Thyroid gland (tissue), 4 donors: ENCODE results near the gene XCR1. TPM values are rescaled to one million over a fixed set of nuclear protein-coding genes. Genes with fewer than 3 reads are reported as not detected.

Experiments
- DNase-seq, 2 donors: peaks; one replicate each; pipeline ENCODE4 v3.0.0-alpha.2; 2019
- H3K27ac ChIP-seq, 3 donors: fragments of 200-600 bp; sonication (generic); 1 replicate in 2 of 3; 2 replicates in 1 of 3; pipeline ENCODE4 v1.5.1; 2016 to 2019; ENCODE audit warnings: mild to moderate bottlenecking in 1 of 3, moderate library complexity in 1 of 3
- H3K27me3 ChIP-seq: fragments of 200-600 bp; sonication (generic); one replicate; pipeline ENCODE4 v1.5.1; 2019
- H3K36me3 ChIP-seq, 2 donors: fragments of 200-600 bp; sonication (generic); one replicate each; pipeline ENCODE4 v1.5.1; 2016 to 2019
- H3K4me1 ChIP-seq, 2 donors: fragments of 200-600 bp; sonication (generic); one replicate each; pipeline ENCODE4 v1.5.1; 2017 to 2019
- H3K4me3 ChIP-seq, 3 donors: fragments of 200-600 bp; sonication (generic); replicated peaks in 1 of 3; 1 replicate in 2 of 3; 2 replicates in 1 of 3; pipeline ENCODE4 v1.5.1; 2016; ENCODE audit warnings: mild to moderate bottlenecking in 1 of 3
- H3K9me3 ChIP-seq: fragments of 200-600 bp; sonication (generic); one replicate; pipeline ENCODE4 v1.5.1; 2017
- CTCF ChIP-seq, 6 experiments: fragments of 200-600 bp in 3 of 6; fragments of 450-650 bp in 3 of 6; sonication (generic) in 3 of 6; IDR thresholded peaks; one replicate each; pipeline ENCODE4 v1.5.1; 2016 to 2019; ENCODE audit warnings: antibody characterized with exemption in 6 of 6, mild to moderate bottlenecking in 2 of 6, inconsistent platforms in 1 of 6, moderate library complexity in 1 of 6
- POLR2A ChIP-seq, 2 donors: fragments of 450-650 bp; IDR thresholded peaks; one replicate each; pipeline ENCODE4 v1.6.1; 2017; ENCODE audit warnings: antibody characterized with exemption in 2 of 2, mild to moderate bottlenecking in 2 of 2, moderate library complexity in 1 of 2
- WGBS, 2 donors: methylation state at CpG; one replicate each; pipeline ENCODE4 v1.1.5; 2017; 5-methylcytosine and 5-hydroxymethylcytosine counted together
- intact Hi-C: fragments of 100-400 bp; cut with DNase I; formaldehyde crosslinking; loops from one replicate; pipeline ENCODE4 v1.15.1; 2023
- total RNA-seq, 4 donors: library from RNA; depleted of rRNA; stranded (reverse); fragments of >200 nt; gene quantifications; one replicate each; pipeline ENCODE4 v1.2.3, GENCODE V29; 2016

XCR1 gene
- total RNA-seq, 4 donors from 2014 or later = not detected

DNA sequence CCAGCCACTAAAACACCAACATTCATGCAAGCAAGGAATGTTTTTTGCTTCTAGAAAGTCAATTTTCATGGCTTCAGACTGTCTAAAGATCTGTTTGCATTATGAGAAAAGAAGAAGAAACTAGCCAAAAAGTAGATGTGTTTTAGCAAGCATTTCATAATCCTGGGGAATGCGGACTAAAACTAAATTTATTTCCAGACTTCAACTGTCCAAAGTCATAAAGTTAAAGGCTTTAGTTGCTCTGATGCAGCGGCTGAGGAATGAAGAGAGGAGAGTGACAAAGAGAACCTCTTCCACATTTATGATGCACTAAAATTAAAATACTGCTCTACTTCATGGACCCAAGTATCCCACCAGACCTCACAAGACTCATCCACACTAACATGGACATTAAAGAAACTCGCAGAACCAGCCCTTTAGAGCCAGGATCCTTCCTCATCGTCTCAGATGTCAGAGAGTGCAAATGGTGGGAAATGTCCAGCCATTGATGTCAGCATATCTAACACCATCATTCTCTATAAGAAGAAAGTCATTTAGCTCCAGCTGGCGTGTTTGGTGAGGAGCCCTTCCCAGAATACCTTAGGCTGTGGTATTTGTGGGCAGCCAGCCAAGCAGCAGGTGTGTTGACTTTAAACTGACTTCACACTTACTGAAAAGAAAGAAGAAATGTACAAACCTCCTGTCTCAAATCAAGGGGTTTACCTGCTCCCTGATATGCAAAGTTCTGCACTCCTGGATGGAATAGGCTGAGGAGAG, 49.1 kb downstream of the XCR1 start:
- H3K36me3 ChIP-seq = peaks cover 14 to 27% of the 10 kb centered on the region in 2 donors
- H3K27me3 ChIP-seq = no peaks in the 10 kb centered on the region
- no peak overlapping the region for H3K4me3 ChIP-seq
- peak overlapping the region; percentile 58 to 75 (median 71) for H3K27ac ChIP-seq
- no peaks in the 10 kb centered on the region for H3K9me3 ChIP-seq
- intact Hi-C loops = no loop called here
- peaks cover 37 to 51% of the 10 kb centered on the region in 2 donors for H3K4me1 ChIP-seq
- 65 to 67% methylated on average over 5 of the region's 5 CpGs for WGBS, 2 donors
- peak; percentile 95 to 97 for DNase-seq
- no peak for TF ChIP-seq POLR2A (IDR thresholded peaks at IDR 0.05)
- no peak for TF ChIP-seq CTCF (IDR thresholded peaks at IDR 0.05)

- Histone ChIP-seq H3K27ac (peak overlapping the region in 2 of 3 donors; percentile 31 to 91), H3K4me3 (no peak overlapping the region), H3K27me3 (no peaks in the 10 kb centered on the region), H3K36me3 (peaks cover 8 to 18% of the 10 kb centered on the region in 2 donors), H3K9me3 (no peaks in the 10 kb centered on the region), H3K4me1 (peaks cover 43 to 61% of the 10 kb centered on the region in 2 donors)
- no peak for DNase-seq
- intact Hi-C loops = no loop called here
- TF ChIP-seq CTCF (IDR thresholded peaks at IDR 0.05) (no peak), POLR2A (IDR thresholded peaks at IDR 0.05) (no peak)
- WGBS, 2 donors = 83 to 90% methylated on average over 6 of the region's 6 CpGs
Observed at GRCh38 chr3:45976191-45977091, 50.8 kb downstream of the XCR1 start.

DNA sequence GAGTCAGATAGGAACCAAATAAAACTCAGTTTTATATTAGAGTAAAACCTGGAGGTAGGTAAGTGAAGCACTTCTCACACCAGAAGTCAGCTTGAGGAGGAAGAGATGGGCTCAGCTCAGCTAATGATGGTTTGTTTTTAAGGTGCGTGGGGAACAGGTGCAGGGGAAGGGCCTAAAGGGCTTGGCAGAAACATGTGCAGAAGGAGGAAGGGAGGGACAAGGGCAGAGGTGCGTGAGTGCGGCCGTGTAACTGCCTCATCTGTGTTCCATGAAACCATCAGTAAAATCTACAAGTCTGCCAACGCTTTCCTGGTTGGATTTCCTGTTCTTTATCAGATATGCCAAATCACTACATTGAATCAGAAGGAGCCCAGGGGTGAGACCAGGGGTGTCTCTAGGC, 51.6 kb downstream of the XCR1 start:
- TF ChIP-seq CTCF (IDR thresholded peaks at IDR 0.05) (no peak), POLR2A (IDR thresholded peaks at IDR 0.05) (no peak)
- no peaks in the 10 kb centered on the region for H3K9me3 ChIP-seq
- 79 to 85% methylated on average over 5 of the region's 5 CpGs for WGBS, 2 donors
- H3K4me3 ChIP-seq = no peak overlapping the region
- no peaks in the 10 kb centered on the region for H3K27me3 ChIP-seq
- DNase-seq = no peak
- H3K27ac ChIP-seq = peak overlapping the region in 2 of 3 donors; percentile 31 to 91
- intact Hi-C loops = no loop called here
- peaks cover 8 to 15% of the 10 kb centered on the region in 2 donors for H3K36me3 ChIP-seq
- peaks cover 37 to 56% of the 10 kb centered on the region in 2 donors for H3K4me1 ChIP-seq

DNA sequence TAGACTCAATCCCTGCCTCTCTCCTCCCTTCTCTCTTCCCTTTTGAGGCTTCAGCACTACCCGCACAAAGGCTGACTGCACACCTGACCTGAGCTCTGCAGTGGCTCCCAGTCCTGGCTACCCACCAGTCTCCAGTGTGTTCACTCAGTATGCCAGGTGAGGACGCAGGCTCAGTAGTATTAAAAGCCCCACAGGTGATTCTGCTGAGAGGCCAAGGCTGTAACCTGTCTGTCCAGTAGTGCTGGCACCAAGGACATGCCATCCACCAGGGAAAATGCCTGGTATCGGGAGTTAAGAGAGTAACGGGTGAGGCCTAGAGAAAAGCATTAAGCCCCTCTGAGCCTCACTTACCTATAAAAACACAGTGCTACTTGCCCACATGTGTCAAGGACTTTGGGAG, 52.6 kb downstream of the XCR1 start:
- TF ChIP-seq CTCF (IDR thresholded peaks at IDR 0.05) (no peak), POLR2A (IDR thresholded peaks at IDR 0.05) (no peak)
- peaks cover 7 to 9% of the 10 kb centered on the region in 2 donors for H3K36me3 ChIP-seq
- intact Hi-C loops = no loop called here
- no peaks in the 10 kb centered on the region for H3K27me3 ChIP-seq
- peak overlapping the region; percentile 87 to 94 (median 91) for H3K27ac ChIP-seq
- no peak overlapping the region for H3K4me3 ChIP-seq
- 43 to 49% methylated on average over 4 of the region's 4 CpGs for WGBS, 2 donors
- H3K9me3 ChIP-seq = no peaks in the 10 kb centered on the region
- H3K4me1 ChIP-seq = peaks cover 37 to 56% of the 10 kb centered on the region in 2 donors
- DNase-seq = peak; percentile 50 to 67
